RWPE2 (cell line): ENCODE measurements around the gene PDE11A.

Experiments
- ATAC-seq: fragments of 200-7000 bp; cut with Tn5 transposase; 3 replicates; pipeline ENCODE4 v1.9.1; 2021; ENCODE audit warnings: low read depth
- DNase-seq: peaks from one replicate; pipeline ENCODE4 v3.0.0-alpha.2; 2020; ENCODE audit warnings: low spot score
- H3K27ac ChIP-seq: fragments of 450-650 bp; 2 replicates; pipeline ENCODE4 v1.5.1; 2017; ENCODE audit warnings: mild to moderate bottlenecking; ENCODE audit not compliant: poor library complexity, severe bottlenecking
- H3K27me3 ChIP-seq: fragments of 250-450 bp; sonication (Bioruptor Pico); 2 replicates; pipeline ENCODE4 v1.5.1; 2021; ENCODE audit warnings: mild to moderate bottlenecking, moderate library complexity; ENCODE audit not compliant: insufficient read depth, poor library complexity, severe bottlenecking
- H3K36me3 ChIP-seq: fragments of 250-450 bp; sonication (Bioruptor Pico); 2 replicates; pipeline ENCODE4 v1.5.1; 2020; ENCODE audit warnings: low read depth, mild to moderate bottlenecking, moderate library complexity
- H3K4me1 ChIP-seq: fragments of 250-450 bp; sonication (Bioruptor Pico); 2 replicates; pipeline ENCODE4 v1.5.1; 2021; ENCODE audit warnings: mild to moderate bottlenecking, moderate library complexity; ENCODE audit not compliant: insufficient read depth, poor library complexity, severe bottlenecking
- H3K4me3 ChIP-seq: fragments of 250-450 bp; sonication (Bioruptor Pico); 2 replicates; pipeline ENCODE4 v1.5.1; 2021; ENCODE audit warnings: mild to moderate bottlenecking, moderate library complexity; ENCODE audit not compliant: severe bottlenecking
- H3K9me3 ChIP-seq: fragments of 250-450 bp; sonication (Bioruptor Pico); 2 replicates; pipeline ENCODE4 v1.5.1; 2021; ENCODE audit warnings: mild to moderate bottlenecking, moderate library complexity; ENCODE audit not compliant: severe bottlenecking
- CTCF ChIP-seq: fragments of 450-650 bp; IDR thresholded peaks from one replicate; pipeline ENCODE4 v1.5.1; 2017; ENCODE audit warnings: mild to moderate bottlenecking, moderate library complexity; ENCODE audit not compliant: poor library complexity, severe bottlenecking

PDE11A gene

GRCh38 chr2:177606636-177607035, 465.9 kb downstream of the PDE11A start:
- DNase-seq = no peak

GRCh38 chr2:177604271-177605065, 468.1 kb downstream of the PDE11A start:
- ATAC-seq = peak; percentile 53; the same call in 2 of the 3 replicates

More at GRCh38 chr2:177606636-177607035, 465.9 kb downstream of the PDE11A start:
- no peak for ATAC-seq
- Histone ChIP-seq H3K36me3 (no peaks in the 10 kb centered on the region), H3K4me3 (no peak overlapping the region), H3K4me1 (no peaks in the 10 kb centered on the region), H3K27me3 (no peaks in the 10 kb centered on the region), H3K9me3 (no peaks in the 10 kb centered on the region), H3K27ac (no peak overlapping the region)
- TF ChIP-seq CTCF = no peak

GRCh38 chr2:177603768-177604167, 468.8 kb downstream of the PDE11A start:
- DNase-seq (no peak), ATAC-seq (no peak)
- no peaks in the 10 kb centered on the region for H3K9me3 ChIP-seq
- no peak for TF ChIP-seq CTCF
- no peaks in the 10 kb centered on the region for H3K36me3 ChIP-seq
- H3K27me3 ChIP-seq = no peaks in the 10 kb centered on the region
- no peak overlapping the region for H3K4me3 ChIP-seq
- no peak overlapping the region for H3K27ac ChIP-seq
- H3K4me1 ChIP-seq = no peaks in the 10 kb centered on the region

More at GRCh38 chr2:177604271-177605065, 468.1 kb downstream of the PDE11A start:
- Histone ChIP-seq H3K4me3 (no peak overlapping the region), H3K36me3 (no peaks in the 10 kb centered on the region), H3K4me1 (no peaks in the 10 kb centered on the region), H3K27ac (no peak overlapping the region), H3K9me3 (no peaks in the 10 kb centered on the region), H3K27me3 (no peaks in the 10 kb centered on the region)
- TF ChIP-seq CTCF = peak; percentile 74
- no peak for DNase-seq

- DNase-seq (no peak), ATAC-seq (no peak)
- H3K4me1 ChIP-seq = no peaks in the 10 kb centered on the region
- H3K36me3 ChIP-seq = no peaks in the 10 kb centered on the region
- no peaks in the 10 kb centered on the region for H3K27me3 ChIP-seq
- no peak overlapping the region for H3K4me3 ChIP-seq
- no peaks in the 10 kb centered on the region for H3K9me3 ChIP-seq
- H3K27ac ChIP-seq = no peak overlapping the region
- no peak for TF ChIP-seq CTCF
Observed at GRCh38 chr2:177603181-177603580, 469.4 kb downstream of the PDE11A start.

- Histone ChIP-seq H3K4me1 (no peaks in the 10 kb centered on the region), H3K27ac (no peak overlapping the region), H3K9me3 (no peaks in the 10 kb centered on the region), H3K27me3 (no peaks in the 10 kb centered on the region), H3K36me3 (no peaks in the 10 kb centered on the region), H3K4me3 (no peak overlapping the region)
- no peak; the same call in 2 of the 3 replicates for ATAC-seq
- TF ChIP-seq CTCF = no peak
- DNase-seq = no peak
Observed at GRCh38 chr2:177602611-177603164, 469.9 kb downstream of the PDE11A start.
